GM19035 (cell line): Measurements from ENCODE around the gene R3HDM4.
"Not testable (repeated sequence)": the region's sequence is repeated elsewhere in the genome, so short reads cannot be mapped to it uniquely, and the experiment has no call there.

Source experiments
- ATAC-seq: cut with Tn5 transposase; IDR thresholded peaks from one replicate; pipeline ENCODE4 v1.9.1; 2021; ENCODE audit not compliant: unreplicated experiment

The R3HDM4 gene

DNA sequence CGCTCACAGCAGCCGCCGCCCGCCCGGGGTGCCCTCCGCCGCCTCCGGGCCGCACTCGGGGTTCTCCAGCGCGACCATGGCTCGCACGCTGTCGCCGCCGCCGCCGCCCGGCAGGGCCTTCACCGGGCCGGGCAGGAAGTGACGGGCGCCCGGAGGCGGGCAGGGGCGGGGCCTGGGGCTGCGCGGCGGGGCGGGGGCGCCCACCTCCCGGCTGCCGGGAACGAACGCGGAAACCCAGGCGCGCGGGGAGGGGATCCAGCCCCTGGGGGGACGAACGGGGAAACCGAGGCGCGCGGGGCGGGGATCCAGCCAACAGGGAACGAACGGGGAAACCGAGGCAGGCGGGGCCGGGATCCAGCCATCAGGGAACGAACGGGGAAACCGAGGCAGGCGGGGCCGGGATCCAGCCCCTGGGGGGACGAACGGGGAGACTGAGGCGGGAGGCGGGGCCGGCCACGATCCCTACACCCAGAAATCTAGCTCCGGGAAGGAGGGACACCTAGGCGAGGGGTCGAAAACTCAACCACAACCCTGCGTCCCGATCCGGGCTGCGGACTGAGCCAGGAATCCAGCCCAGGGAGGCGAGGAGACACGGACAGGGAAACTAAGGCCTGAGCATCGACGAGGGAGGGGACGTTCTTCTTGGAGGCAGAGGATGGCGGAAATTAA is at the start of gene R3HDM4:
R3HDM4 (minus strand) TSS at position 140 of the 669 bp plus-strand sequence; CDS start at position 78, 62 bp downstream.
- peak; percentile 57 for ATAC-seq

GRCh38 chr19:961866-962620 is 49.0 kb upstream of the R3HDM4 start:
- ATAC-seq: no peak

DNA sequence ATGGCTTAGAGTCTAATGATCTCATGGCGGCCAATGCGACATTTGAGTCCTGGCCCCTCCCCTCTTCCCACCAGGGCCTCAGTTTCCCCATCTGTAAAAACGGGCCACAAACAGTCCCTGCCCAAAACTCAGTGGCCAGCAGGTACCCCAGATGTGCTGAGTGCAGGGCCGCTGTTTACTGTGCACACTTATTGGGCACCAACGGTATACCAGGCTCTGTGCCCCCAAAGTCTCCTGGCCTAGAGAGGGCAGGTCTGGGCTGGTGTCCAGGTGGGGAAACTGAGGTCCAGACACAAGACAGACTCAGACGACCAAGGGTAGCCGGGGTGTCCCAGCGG is 47.6 kb upstream of the R3HDM4 start:
- ATAC-seq: no peak

DNA sequence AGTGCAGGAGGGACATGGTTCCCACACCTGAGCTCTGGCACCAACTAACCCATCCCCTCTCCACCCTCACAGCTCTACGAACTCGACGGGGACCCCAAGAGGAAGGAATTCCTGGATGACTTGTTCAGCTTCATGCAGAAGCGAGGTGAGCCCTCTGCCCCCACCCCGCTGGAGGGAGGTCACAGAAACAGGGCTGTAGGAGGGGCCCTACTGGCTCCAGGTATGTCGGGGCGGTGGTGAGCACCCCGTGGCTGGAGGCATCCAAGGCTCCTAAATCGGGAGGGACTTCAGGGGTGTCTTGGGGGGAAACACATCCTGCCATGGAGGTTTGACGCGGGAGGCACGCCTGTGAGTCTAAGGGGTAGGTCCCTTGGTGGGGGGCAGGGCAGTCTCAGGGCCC is 47.0 kb upstream of the R3HDM4 start:
- ATAC-seq: no peak

DNA sequence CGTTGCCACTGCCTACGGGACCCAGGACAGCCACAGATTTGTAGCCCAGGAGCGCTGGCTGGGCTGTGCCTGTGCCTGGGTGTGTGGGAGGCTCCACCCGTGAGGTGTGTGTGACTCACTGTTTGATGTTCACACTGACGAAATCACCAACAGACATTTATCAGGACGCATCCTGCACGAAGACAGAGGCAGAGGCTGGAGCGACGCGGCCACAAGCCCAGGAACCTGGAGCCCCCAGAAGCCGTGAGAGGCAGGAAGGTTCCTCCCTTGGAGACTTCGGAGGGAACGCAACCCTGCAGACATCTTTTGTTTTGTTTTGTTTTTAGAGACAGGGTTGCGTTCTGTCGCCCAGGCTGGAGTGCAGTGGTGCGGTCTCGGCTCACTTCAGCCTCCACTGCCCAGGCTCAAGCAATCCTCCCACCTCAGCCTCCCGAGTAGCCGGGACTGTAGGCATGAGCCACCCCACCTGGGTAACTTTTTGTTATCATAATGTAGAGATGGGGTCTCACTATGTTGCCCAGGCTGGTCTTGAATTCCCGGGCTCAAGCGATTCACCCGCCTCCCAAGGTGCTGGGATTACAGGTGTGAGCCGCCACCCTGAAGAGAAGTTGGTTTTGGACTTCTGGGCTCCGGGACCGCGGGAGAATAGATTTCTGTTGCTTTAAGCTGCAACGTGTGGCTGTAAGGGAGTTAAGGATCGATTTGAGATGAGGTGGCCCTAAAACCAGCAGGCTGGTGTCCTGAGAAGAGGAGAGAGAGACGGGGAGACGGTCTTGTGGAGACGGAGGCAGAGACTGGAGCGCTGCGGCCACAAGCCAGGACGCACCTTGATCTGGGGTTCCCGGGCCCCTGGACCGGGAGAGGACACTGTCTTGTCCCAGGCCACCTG is 46.2 kb upstream of the R3HDM4 start:
- no peak for ATAC-seq

GRCh38 chr19:957578-957977 is 44.6 kb upstream of the R3HDM4 start:
- ATAC-seq: not testable (repeated sequence)

- no peak for ATAC-seq
Observed at GRCh38 chr19:956766-957440, 43.9 kb upstream of the R3HDM4 start.

DNA sequence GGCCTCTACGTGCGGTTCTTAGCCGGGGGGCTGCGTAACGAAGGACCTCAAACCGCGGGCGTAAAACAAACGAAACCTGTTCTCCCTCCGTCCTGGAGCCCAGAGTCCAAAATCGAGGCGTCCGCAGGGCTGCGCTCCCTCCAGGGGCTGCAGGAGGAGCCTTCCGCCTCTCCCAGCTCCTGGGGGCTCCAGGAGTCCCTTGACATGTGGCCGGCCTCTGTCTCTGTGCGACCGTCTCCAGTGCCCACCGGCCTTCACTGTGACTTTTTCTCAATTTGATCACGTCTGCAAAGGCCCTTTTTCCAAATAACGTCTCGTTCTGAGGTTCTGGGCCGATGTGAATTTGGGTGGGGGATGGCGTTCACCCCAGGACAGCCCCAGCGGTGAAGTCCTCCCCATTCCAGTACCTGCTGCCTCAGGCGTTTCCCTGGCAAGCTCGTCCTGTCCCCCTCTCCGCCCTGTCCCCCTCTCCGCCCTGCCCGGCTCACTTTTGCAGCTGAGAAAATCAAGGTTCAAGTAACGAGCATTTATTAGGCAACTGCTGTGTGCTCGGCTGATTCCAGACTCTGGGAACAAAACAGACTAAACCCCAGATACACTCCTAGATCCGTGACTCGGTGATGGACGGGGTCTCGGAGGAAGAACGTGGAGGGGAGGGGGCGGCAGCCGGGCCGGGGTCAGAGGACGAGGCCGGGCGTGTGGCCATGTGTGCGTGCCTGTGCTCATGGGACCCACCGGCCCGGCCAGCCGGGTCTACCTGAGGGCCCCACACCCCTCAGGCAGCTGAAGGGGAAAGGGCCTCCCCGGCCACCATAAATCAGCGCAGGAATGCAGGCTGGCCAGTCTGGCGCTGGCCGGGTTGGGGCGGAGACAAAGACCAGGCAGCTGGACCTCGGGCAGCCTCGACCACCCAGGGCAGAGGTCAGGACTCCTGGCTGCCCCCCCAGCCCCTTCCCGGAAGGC is 43.1 kb upstream of the R3HDM4 start:
- ATAC-seq: no peak

DNA sequence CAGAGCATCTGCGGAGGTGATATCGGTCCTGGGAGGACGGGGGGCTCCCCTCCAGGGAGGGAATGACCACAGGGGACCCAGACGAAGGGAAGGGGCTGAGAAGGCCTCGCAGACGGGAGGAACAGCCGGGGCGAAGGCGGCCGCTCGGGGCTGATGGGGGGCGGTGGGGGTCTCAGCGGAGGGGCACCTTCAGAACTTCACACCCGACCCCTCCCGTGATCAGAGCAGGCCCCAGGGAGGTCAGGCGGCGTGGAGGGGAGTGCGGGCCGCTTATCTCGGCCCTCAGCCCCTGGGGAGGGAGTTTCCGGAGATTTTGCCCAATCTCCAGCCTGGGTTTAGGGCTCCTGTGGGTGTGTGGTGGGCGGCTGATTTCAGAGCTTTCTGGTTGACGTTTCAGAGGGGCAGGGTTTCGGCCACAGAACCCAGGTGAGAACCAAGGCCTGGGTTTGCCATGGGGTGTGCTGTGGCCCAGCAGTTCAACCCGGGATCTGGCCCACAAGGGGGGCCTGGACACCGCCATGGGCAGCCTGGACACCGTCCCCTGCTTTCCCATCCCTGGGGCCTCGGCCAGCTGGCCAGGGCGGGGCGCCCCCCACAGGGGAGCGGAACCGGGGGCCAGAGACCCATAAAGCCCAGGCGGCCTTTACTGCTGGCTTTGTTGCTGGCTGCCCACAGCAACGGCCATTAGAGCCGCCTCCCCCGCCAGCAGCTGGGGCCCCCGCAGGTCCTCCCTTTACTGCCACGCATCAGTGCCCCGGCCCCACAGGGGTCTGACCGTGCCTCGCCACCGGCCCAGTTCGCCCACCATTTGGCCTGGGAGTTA is 41.9 kb upstream of the R3HDM4 start:
- peak; percentile 53 for ATAC-seq

DNA sequence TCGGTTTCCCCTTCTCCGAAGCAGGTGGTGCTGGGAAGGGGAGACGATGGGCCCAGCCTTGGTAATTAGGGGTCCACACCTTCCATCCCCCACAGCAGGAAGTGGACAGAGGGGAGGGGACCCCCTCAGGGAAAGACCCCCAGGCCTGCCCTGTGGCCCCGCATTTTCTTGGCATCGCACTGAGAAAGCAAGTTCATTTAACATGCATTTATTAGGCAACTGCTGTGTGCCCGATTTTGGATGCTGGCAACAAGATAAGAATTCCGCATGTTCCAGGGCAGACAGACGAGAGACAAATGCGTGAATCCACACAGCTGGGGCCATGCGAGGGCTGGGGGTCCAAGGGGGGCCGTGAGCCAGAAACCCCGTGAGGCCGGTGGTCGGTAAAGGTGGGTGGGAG is 41.3 kb upstream of the R3HDM4 start:
- no peak for ATAC-seq

- no peak for ATAC-seq
Observed at GRCh38 chr19:953445-954271, 40.6 kb upstream of the R3HDM4 start.

DNA sequence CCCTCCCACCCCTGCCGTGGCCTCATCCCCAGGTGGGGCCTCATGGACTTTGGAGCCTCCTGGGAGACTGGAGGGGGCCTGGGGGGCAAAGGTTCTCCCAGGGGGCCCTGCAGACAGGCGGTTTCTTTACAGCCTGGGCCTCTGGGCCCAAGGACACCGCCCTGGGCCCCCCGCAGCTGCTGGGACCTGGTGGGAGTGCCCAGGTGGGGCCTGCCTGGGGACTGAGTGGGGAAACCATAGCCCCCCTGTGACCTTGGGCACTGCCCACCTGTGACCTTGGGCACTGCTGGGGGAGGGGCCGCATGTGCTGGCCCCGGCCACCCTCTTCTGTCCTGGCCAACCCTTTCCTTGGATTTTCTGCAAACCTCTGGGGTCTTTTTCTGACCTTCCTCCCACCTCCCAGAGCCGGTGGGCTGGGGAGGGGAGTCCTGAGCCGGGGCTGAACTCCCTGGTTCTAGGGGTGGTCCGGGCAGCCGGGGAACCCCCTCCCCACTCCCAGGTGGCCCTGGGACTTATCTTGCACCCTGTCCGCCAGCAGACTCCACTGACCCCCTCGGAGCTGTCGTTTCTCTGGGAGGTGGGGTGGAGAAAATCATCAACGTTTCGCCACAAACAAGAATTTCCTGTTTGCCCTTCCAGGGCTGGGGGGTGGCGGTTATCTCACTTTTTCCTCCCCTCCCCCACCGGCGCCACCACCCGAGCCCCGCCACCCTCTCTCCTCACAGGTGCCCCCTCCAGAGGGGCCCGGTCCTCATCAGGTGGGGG is 39.8 kb upstream of the R3HDM4 start:
- ATAC-seq: no peak

DNA sequence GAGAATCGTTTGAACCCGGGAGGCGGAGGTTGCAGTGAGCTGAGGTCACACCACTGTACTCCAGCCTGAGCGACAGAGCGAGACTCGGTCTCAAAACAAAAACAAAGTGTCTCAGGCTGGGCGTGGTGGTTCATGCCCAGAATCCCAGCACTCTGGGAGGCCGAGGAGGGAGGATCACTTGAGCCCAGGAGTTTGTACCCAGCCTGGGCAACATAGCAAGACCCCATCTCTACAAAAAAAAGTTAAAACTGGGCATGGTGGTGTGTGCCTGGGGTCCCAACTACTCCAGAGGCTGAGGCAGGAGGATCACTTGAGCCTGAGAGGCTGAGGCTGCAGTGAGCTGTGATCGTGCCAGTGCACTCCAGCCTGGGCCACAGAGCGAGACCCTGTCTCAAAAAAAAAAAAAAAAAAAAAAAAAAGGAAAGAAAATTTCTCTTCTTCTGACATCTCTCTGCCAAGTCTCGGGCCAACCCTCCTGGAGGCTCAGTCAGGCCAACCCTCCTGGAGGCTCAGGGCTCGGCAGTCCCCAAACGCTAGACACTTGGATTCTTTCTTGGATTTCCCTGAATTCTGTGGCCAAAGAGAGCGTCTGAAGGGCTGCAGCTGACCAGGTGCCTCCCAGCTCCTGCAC is 39.1 kb upstream of the R3HDM4 start:
- ATAC-seq: no peak

DNA sequence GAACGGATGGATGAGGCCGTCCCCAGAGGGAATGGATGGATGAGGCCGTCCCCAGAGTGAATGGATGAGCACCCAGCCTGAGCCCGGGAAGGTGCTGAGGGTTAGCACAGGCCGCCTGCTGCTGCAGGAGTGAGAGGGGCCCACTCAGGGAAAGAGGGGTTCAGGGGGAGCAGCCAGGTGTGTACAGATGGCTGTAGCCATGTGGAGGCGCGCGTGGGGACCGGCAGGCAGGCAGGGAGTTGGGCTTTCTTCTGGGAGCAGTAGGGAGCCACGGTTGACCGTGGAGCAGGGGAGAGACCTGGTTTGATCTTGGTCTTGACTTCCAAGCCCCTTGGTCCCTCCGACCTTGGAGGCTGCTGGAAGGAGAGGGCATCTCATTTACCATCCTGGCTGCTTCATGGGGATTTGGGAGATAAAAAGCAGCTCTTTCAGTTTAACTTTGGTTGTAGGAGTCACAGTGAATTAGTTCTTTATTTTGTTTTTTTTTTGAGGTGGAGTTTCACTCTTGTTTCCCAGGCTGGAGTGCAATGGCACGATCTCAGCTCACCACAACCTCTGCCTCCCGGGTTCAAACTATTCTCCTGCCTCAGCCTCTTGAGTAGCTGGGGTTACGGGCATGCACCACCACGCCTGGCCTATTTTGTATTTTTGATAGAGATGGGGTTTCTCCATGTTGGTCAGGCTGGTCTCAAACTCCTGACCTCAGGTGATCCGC is 37.5 kb upstream of the R3HDM4 start:
- no peak for ATAC-seq

DNA sequence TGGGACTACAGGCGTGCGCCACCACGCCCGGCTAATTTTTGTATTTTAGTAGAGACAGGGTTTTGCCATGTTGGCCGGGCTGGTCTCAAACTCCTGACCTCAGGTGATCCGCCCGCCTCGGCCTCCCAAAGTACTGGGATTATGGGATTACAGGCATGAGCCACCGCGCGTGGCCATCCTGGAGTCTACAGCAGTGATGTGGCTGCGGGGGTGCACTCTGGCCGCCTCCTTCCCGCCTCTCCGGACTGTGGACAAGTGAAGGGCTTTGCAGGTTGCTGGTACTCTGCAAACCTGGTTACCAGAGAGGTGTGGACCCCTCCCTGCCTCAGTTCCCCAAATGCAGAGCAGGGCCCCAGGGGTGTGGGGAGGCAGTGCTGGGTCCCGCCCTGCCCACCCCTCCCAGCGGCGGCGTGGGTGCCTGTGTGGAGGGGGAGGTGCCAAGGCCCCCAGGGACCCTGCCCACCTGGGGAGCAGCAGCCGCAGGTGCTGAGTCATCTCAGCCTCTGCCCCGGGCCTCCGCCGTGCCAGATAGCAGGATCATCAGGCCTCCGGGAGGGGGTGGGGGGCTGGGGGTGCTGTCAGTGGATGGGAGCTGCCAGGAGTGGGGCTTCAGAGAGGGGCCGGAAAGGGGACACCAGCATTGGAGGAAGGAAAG is 36.0 kb upstream of the R3HDM4 start:
- no peak for ATAC-seq
